HepG2 (cell line): ENCODE results near the gene ADAMTSL3. TPM values are rescaled to one million over a fixed set of nuclear protein-coding genes. Genes with fewer than 3 reads are reported as not detected.
"Not testable (repeated sequence)": the region's sequence is repeated elsewhere in the genome, so short reads cannot be mapped to it uniquely, and the experiment has no call there.

Experiments used
- ATAC-seq: fragments of 200-7000 bp; cut with Tn5 transposase; 3 replicates; pipeline ENCODE4 v1.9.1; 2020; ENCODE audit warnings: mild to moderate bottlenecking, moderate library complexity
- BruUV-seq: library from RNA; stranded (reverse); fragments of 400-500 nt; replicated peaks from 2 replicates; lab custom pipeline; 2021; lab: Mats Ljungman, UMichigan
- CTCF ChIA-PET: fragments of 300-600 bp; formaldehyde crosslinking; extraction: SDS; loops from one replicate; lab custom pipeline; 2021; ENCODE audit warnings: low total read pairs, inconsistent platforms, low intra/inter-chr PET ratio; lab: Yijun Ruan, JAX
- POLR2A ChIA-PET: fragments of 350-600 bp; sonication (Branson Sonifier 250); formaldehyde crosslinking; loops from one replicate; lab custom pipeline; 2020; ENCODE audit warnings: antibody characterized with exemption, inconsistent platforms; lab: Yijun Ruan, JAX
- DNase-seq: peaks from one replicate; pipeline ENCODE4 v3.0.0-alpha.2; 2015; ENCODE audit warnings: low spot score
- FAIRE-seq: peaks from 3 replicates; lab custom pipeline; 2011; peaks lifted over from hg19 to GRCh38; lab: Jason Lieb, UNC
- H2AFZ ChIP-seq: one replicate; pipeline ENCODE4 v1.6.1; 2011; ENCODE audit warnings: low read length, inconsistent platforms
- H3K27ac ChIP-seq: fragments of 300-600 bp; 3 replicates; pipeline ENCODE4 v1.8.0; 2011; ENCODE audit warnings: mixed run types, mild to moderate bottlenecking, mixed read lengths, low read length, inconsistent platforms; ENCODE audit not compliant: insufficient read depth; ENCODE audit errors: extremely low read length
- H3K27me3 ChIP-seq, 2 experiments: fragments of 200-600 bp in 1 of 2; 2 replicates in 1 of 2; 3 replicates in 1 of 2; pipeline versions ENCODE4 v1.6.0 to v1.8.0; 2011; ENCODE audit warnings: low read length in 2 of 2, mild to moderate bottlenecking in 2 of 2, moderate library complexity in 2 of 2, inconsistent platforms in 1 of 2; ENCODE audit not compliant: insufficient read depth in 2 of 2, control insufficient read depth in 1 of 2
- H3K36me3 ChIP-seq, 2 experiments: fragments of 200-600 bp in 1 of 2; replicated peaks in 1 of 2; 2 replicates in 1 of 2; 3 replicates in 1 of 2; pipeline versions ENCODE4 v1.5.1 to v1.8.0; 2011; ENCODE audit warnings: low read length in 2 of 2, inconsistent platforms in 1 of 2; ENCODE audit not compliant: insufficient read depth in 2 of 2, control insufficient read depth in 1 of 2
- H3K4me1 ChIP-seq: 2 replicates; pipeline ENCODE4 v1.5.1; 2012; ENCODE audit warnings: low read length, inconsistent platforms; ENCODE audit not compliant: insufficient read depth
- H3K4me2 ChIP-seq: 2 replicates; pipeline ENCODE4 v1.6.0; 2011; ENCODE audit warnings: low read depth, low read length, inconsistent platforms
- H3K4me3 ChIP-seq, 3 experiments: fragments of 200-600 bp in 1 of 3; sonication (generic), shearing (Covaris generic) in 1 of 3; replicated peaks in 1 of 3; 2 replicates each; pipeline ENCODE4 v1.5.1; 2011 to 2016; ENCODE audit warnings: low read length in 3 of 3, inconsistent platforms in 2 of 3, low read depth in 2 of 3, mild to moderate bottlenecking in 2 of 3, control low read depth in 1 of 3, mixed read lengths in 1 of 3; ENCODE audit not compliant: insufficient read depth in 1 of 3
- H3K79me2 ChIP-seq: one replicate; pipeline ENCODE4 v1.6.1; 2011; ENCODE audit warnings: low read length, inconsistent platforms; ENCODE audit not compliant: insufficient read depth
- H3K9ac ChIP-seq: 2 replicates; pipeline ENCODE4 v1.6.0; 2011; ENCODE audit warnings: mild to moderate bottlenecking, low read depth, low read length, inconsistent platforms; ENCODE audit not compliant: insufficient read depth
- H3K9me3 ChIP-seq: 2 replicates; pipeline ENCODE4 v1.5.1; 2012; ENCODE audit warnings: mild to moderate bottlenecking, low read length
- H4K20me1 ChIP-seq: 2 replicates; pipeline ENCODE4 v1.6.0; 2011; ENCODE audit warnings: inconsistent platforms, mild to moderate bottlenecking, low read length, moderate library complexity; ENCODE audit not compliant: insufficient read depth
- BRD4 ChIP-seq: sonication (generic); formaldehyde crosslinking; IDR thresholded peaks from 2 replicates; pipeline ENCODE4 v1.4.0; 2020; ENCODE audit warnings: missing genetic modification reagents
- DMTF1 ChIP-seq: sonication (generic); formaldehyde crosslinking; IDR thresholded peaks from 2 replicates; pipeline ENCODE4 v1.4.0; 2020; ENCODE audit warnings: mild to moderate bottlenecking, missing genetic modification reagents
- HIC2 ChIP-seq: sonication (generic); formaldehyde crosslinking; IDR thresholded peaks from 2 replicates; pipeline ENCODE4 v1.9.0; 2022; ENCODE audit warnings: low read depth, missing genetic modification reagents
- KAT8 ChIP-seq: IDR thresholded peaks from 2 replicates; pipeline ENCODE4 v1.6.1; 2016; ENCODE audit warnings: missing genetic modification reagents, missing compliant biosample characterization
- MEF2D ChIP-seq: sonication (generic); formaldehyde crosslinking; IDR thresholded peaks from 2 replicates; pipeline ENCODE4 v1.5.1; 2020; ENCODE audit warnings: mild to moderate bottlenecking, missing genetic modification reagents
- TRIM24 ChIP-seq: sonication (generic); formaldehyde crosslinking; IDR thresholded peaks from 2 replicates; pipeline ENCODE4 v1.8.0; 2022; ENCODE audit warnings: mild to moderate bottlenecking, missing genetic modification reagents
- ZNF143 ChIP-seq: sonication (generic); formaldehyde crosslinking; IDR thresholded peaks from 2 replicates; pipeline ENCODE4 v1.4.0; 2020; ENCODE audit warnings: missing genetic modification reagents
- ZNF276 ChIP-seq: sonication (generic); formaldehyde crosslinking; IDR thresholded peaks from 2 replicates; pipeline ENCODE4 v1.4.0; 2020; ENCODE audit warnings: mild to moderate bottlenecking, low read depth, missing genetic modification reagents
- ZNF354B ChIP-seq: sonication (generic); formaldehyde crosslinking; IDR thresholded peaks from 2 replicates; pipeline ENCODE4 v1.8.0; 2022; ENCODE audit warnings: mild to moderate bottlenecking, missing genetic modification reagents
- WGBS: methylation state at CpG from one replicate; pipeline ENCODE4 v1.1.6; 2017; ENCODE audit warnings: low lambda C conversion rate; 5-methylcytosine and 5-hydroxymethylcytosine counted together
- in situ Hi-C: cut with HindIII; loops from 2 replicates; pipeline ENCODE4 v1.10.0; 2017; ENCODE audit warnings: low pct_unique_long_range_greater_than_20kb; ENCODE audit not compliant: extremely low pct_ligation_motif_present
- intact Hi-C: fragments of 100-400 bp; cut with micrococcal nuclease; formaldehyde crosslinking; loops from one replicate; pipeline ENCODE4 v1.10.0; 2022; ENCODE audit not compliant: unreplicated experiment
- polyA plus RNA-seq, 8 experiments: library from polyadenylated mRNA; depleted of rRNA in 3 of 8; stranded (reverse) in 7 of 8; unstranded in 1 of 8; fragments of >200 nt; fragmentation: Illumina TruSeq in 4 of 8; extraction: Trizol in 4 of 8; gene quantifications; 2 replicates each; pipeline versions ENCODE4 v1.2.1 to v1.2.3, GENCODE V29; 2011 to 2016; ENCODE audit warnings: low read depth in 4 of 8, missing spikeins in 1 of 8, mixed read lengths in 1 of 8; ENCODE audit not compliant: insufficient read depth in 1 of 8
- total RNA-seq, 5 experiments: library from RNA; depleted of rRNA; stranded (reverse); fragments of >200 nt; fragmentation: Illumina TruSeq; extraction: Trizol; gene quantifications; 2 replicates each; pipeline ENCODE4 v1.2.3, GENCODE V29; 2016; ENCODE audit warnings: low read depth in 1 of 5

The ADAMTSL3 gene
- total and polyA plus RNA-seq, 2 of the 13 experiments (the other 11 are each of a cell fraction or from before 2014, with no cell fraction given): 0.04 to 0.09 TPM

GRCh38 chr15:83961311-83961710 is 307.4 kb downstream of the ADAMTSL3 start:
- no peaks in the 10 kb centered on the region for H3K9me3 ChIP-seq
- POLR2A ChIA-PET: no interaction called here

GRCh38 chr15:83964967-83965366 is 311.0 kb downstream of the ADAMTSL3 start:
- POLR2A ChIA-PET, DNase-seq, ATAC-seq, H3K36me3 ChIP-seq, H3K4me3 ChIP-seq, H3K27me3 ChIP-seq, FAIRE-seq, CTCF ChIA-PET, H3K4me2 ChIP-seq, H3K27ac ChIP-seq, H4K20me1 ChIP-seq, intact Hi-C loops, H3K4me1 ChIP-seq, H3K9me3 ChIP-seq, H3K9ac ChIP-seq, H2AFZ ChIP-seq, H3K79me2 ChIP-seq, in situ Hi-C loops, BruUV-seq: not testable (repeated sequence)
- 0% methylated on average over 1 of the region's 1 CpG for WGBS

More at GRCh38 chr15:83961311-83961710, 307.4 kb downstream of the ADAMTSL3 start:
- Histone ChIP-seq H3K9ac (no peak overlapping the region), H2AFZ (no peak overlapping the region), H3K36me3 (no peaks in the 10 kb centered on the region), H3K4me2 (no peak overlapping the region), H4K20me1 (no peaks in the 10 kb centered on the region), H3K4me1 (no peaks in the 10 kb centered on the region), H3K27me3 (no peaks in the 10 kb centered on the region), H3K79me2 (no peaks in the 10 kb centered on the region), H3K4me3 (no peak overlapping the region), H3K27ac (no peak overlapping the region)
- FAIRE-seq: no peak
- 33% methylated on average over 3 of the region's 3 CpGs for WGBS
- intact Hi-C loops: no loop called here
- DNase-seq: no peak
- no peak for ATAC-seq
- CTCF ChIA-PET: no interaction called here
- in situ Hi-C loops: no loop called here
- no TSS peak for BruUV-seq
- TF ChIP-seq HIC2 (CRISPR knock-in tag) (no peak), BRD4 (CRISPR knock-in tag) (no peak), MEF2D (no peak), DMTF1 (CRISPR knock-in tag) (no peak), KAT8 (CRISPR knock-in tag) (no peak), TRIM24 (CRISPR knock-in tag) (no peak), ZNF143 (no peak), ZNF354B (no peak), ZNF276 (CRISPR knock-in tag) (no peak)
